Measurements from ENCODE around the gene FGFR2.

DNA sequence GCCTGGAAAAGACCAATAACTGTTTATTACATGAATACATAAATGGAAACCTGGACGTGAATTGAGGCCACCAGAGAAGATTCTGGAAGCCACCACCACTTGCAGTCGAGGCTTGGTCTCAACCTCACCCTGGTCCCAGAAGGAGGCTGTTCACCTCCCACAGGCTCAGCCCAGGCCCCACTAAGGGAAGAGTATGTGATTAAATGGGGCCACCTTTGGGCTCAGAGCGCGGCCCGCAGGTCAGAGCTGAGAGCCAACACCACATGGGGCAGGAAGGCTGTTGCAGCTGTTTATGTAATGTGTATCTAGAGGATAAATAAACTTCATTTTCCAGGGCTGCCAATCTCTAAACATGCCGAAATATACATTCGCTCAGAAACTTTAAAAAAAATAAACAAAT, 17.6 kb upstream of the FGFR2 start:
- no peak for TF ChIP-seq ZFP3 (CRISPR knock-in tag; IDR thresholded peaks at IDR 0.05)
- no peak for TF ChIP-seq TCF4 (CRISPR knock-in tag; IDR thresholded peaks at IDR 0.05; ENCODE audit: borderline replicate concordance)
- TF ChIP-seq, protein P1, sequence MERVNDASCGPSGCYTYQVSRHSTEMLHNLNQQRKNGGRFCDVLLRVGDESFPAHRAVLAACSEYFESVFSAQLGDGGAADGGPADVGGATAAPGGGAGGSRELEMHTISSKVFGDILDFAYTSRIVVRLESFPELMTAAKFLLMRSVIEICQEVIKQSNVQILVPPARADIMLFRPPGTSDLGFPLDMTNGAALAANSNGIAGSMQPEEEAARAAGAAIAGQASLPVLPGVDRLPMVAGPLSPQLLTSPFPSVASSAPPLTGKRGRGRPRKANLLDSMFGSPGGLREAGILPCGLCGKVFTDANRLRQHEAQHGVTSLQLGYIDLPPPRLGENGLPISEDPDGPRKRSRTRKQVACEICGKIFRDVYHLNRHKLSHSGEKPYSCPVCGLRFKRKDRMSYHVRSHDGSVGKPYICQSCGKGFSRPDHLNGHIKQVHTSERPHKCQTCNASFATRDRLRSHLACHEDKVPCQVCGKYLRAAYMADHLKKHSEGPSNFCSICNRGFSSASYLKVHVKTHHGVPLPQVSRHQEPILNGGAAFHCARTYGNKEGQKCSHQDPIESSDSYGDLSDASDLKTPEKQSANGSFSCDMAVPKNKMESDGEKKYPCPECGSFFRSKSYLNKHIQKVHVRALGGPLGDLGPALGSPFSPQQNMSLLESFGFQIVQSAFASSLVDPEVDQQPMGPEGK (CRISPR knock-in tag; IDR thresholded peaks at IDR 0.05; ENCODE audit: borderline replicate concordance), result no peak
- TF ChIP-seq ZFP30 (CRISPR knock-in tag; IDR thresholded peaks at IDR 0.05), result no peak
- TF ChIP-seq GLIS3 (CRISPR knock-in tag; IDR thresholded peaks at IDR 0.05), result no peak
- TF ChIP-seq, protein P2, sequence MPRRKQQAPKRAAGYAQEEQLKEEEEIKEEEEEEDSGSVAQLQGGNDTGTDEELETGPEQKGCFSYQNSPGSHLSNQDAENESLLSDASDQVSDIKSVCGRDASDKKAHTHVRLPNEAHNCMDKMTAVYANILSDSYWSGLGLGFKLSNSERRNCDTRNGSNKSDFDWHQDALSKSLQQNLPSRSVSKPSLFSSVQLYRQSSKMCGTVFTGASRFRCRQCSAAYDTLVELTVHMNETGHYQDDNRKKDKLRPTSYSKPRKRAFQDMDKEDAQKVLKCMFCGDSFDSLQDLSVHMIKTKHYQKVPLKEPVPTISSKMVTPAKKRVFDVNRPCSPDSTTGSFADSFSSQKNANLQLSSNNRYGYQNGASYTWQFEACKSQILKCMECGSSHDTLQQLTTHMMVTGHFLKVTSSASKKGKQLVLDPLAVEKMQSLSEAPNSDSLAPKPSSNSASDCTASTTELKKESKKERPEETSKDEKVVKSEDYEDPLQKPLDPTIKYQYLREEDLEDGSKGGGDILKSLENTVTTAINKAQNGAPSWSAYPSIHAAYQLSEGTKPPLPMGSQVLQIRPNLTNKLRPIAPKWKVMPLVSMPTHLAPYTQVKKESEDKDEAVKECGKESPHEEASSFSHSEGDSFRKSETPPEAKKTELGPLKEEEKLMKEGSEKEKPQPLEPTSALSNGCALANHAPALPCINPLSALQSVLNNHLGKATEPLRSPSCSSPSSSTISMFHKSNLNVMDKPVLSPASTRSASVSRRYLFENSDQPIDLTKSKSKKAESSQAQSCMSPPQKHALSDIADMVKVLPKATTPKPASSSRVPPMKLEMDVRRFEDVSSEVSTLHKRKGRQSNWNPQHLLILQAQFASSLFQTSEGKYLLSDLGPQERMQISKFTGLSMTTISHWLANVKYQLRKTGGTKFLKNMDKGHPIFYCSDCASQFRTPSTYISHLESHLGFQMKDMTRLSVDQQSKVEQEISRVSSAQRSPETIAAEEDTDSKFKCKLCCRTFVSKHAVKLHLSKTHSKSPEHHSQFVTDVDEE (CRISPR knock-in tag; IDR thresholded peaks at IDR 0.05), result no peak
- no peak for TF ChIP-seq TOX (CRISPR knock-in tag; IDR thresholded peaks at IDR 0.05; ENCODE audit: borderline replicate concordance)
- no peak for TF ChIP-seq ZNF8 (CRISPR knock-in tag; IDR thresholded peaks at IDR 0.05)
- TF ChIP-seq, protein P3, sequence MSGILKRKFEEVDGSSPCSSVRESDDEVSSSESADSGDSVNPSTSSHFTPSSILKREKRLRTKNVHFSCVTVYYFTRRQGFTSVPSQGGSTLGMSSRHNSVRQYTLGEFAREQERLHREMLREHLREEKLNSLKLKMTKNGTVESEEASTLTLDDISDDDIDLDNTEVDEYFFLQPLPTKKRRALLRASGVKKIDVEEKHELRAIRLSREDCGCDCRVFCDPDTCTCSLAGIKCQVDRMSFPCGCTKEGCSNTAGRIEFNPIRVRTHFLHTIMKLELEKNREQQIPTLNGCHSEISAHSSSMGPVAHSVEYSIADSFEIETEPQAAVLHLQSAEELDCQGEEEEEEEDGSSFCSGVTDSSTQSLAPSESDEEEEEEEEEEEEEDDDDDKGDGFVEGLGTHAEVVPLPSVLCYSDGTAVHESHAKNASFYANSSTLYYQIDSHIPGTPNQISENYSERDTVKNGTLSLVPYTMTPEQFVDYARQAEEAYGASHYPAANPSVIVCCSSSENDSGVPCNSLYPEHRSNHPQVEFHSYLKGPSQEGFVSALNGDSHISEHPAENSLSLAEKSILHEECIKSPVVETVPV (CRISPR knock-in tag; IDR thresholded peaks at IDR 0.05), result no peak
- no peak for TF ChIP-seq ARNTL (CRISPR knock-in tag; IDR thresholded peaks at IDR 0.05; ENCODE audit: borderline replicate concordance, low read depth)
- no peak for TF ChIP-seq ZC3H10 (CRISPR knock-in tag; IDR thresholded peaks at IDR 0.05)
- TF ChIP-seq ZNF565 (CRISPR knock-in tag; conservative IDR thresholded peaks at IDR 0.05; ENCODE audit: low read depth), result no peak
- TF ChIP-seq ZNF70 (CRISPR knock-in tag; IDR thresholded peaks at IDR 0.05), result no peak

Measured in SK-N-SH treated with all-trans-retinoic acid at 6 μM for 48 hours (cell line).